ENCODE results near the gene FAM120B. TPM values are rescaled to one million over a fixed set of nuclear protein-coding genes. Genes with fewer than 3 reads are reported as not detected.

FAM120B gene
- total RNA-seq, 1 experiment from 2014 or later: 25.2 TPM

GRCh38 chr6:170429450-170429849 lies 122.9 kb downstream of the FAM120B start:
- Histone ChIP-seq H3K4me3 (replicated peaks in 1 of 2; ENCODE audit: low read depth in 1 of 2, low read length in 2 of 2) (no peak overlapping the region), H3K79me2 (ENCODE audit: insufficient read depth, low read length) (no peaks in the 10 kb centered on the region), H3K9me3 (ENCODE audit: control insufficient read depth in 1 of 2, insufficient read depth in 1 of 2, low read depth in 1 of 2, low read length in 2 of 2) (no peaks in the 10 kb centered on the region), H3K27ac (ENCODE audit: low read depth, low read length) (no peak overlapping the region), H3K9ac (ENCODE audit: low read length) (no peak overlapping the region), H3K27me3 (ENCODE audit: insufficient read depth, low read length) (peaks cover 18% of the 10 kb centered on the region; the same call in 1 of the 2 replicates), H4K20me1 (ENCODE audit: insufficient read depth) (no peaks in the 10 kb centered on the region), H3K4me1 (ENCODE audit: control insufficient read depth in 1 of 2, insufficient read depth in 2 of 2, low read length in 2 of 2) (no peaks in the 10 kb centered on the region), H3K4me2 (ENCODE audit: low read length) (no peak overlapping the region), H3K9me2 (ENCODE audit: insufficient read depth) (no peaks in the 10 kb centered on the region), H2AFZ (ENCODE audit: low read depth, low read length, poor library complexity, severe bottlenecking) (no peak overlapping the region), H3K36me3 (ENCODE audit: control insufficient read depth in 1 of 2, insufficient read depth in 2 of 2, low read length in 2 of 2) (no peaks in the 10 kb centered on the region)
- no peak for TF ChIP-seq SP1 (IDR thresholded peaks at IDR 0.05; ENCODE audit: low read depth)
- TF ChIP-seq, protein P1, sequence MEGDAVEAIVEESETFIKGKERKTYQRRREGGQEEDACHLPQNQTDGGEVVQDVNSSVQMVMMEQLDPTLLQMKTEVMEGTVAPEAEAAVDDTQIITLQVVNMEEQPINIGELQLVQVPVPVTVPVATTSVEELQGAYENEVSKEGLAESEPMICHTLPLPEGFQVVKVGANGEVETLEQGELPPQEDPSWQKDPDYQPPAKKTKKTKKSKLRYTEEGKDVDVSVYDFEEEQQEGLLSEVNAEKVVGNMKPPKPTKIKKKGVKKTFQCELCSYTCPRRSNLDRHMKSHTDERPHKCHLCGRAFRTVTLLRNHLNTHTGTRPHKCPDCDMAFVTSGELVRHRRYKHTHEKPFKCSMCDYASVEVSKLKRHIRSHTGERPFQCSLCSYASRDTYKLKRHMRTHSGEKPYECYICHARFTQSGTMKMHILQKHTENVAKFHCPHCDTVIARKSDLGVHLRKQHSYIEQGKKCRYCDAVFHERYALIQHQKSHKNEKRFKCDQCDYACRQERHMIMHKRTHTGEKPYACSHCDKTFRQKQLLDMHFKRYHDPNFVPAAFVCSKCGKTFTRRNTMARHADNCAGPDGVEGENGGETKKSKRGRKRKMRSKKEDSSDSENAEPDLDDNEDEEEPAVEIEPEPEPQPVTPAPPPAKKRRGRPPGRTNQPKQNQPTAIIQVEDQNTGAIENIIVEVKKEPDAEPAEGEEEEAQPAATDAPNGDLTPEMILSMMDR (IDR thresholded peaks at IDR 0.05 in 2 of 3, conservative IDR thresholded peaks at IDR 0.05 in 1 of 3; ENCODE audit: borderline replicate concordance in 1 of 3, insufficient read depth in 1 of 3, low read depth in 2 of 3, low read length in 2 of 3): no peak
- no peak for TF ChIP-seq CEBPB (IDR thresholded peaks at IDR 0.05; ENCODE audit: low read depth)
- TF ChIP-seq ELF1 (IDR thresholded peaks at IDR 0.05; ENCODE audit: borderline replicate concordance, low read depth): no peak
- no peak for TF ChIP-seq RAD21 (IDR thresholded peaks at IDR 0.05; ENCODE audit: low read depth)
- TF ChIP-seq EGR1 (IDR thresholded peaks at IDR 0.05; ENCODE audit: low read depth): no peak
- no peak for TF ChIP-seq POLR2A (IDR thresholded peaks at IDR 0.05; ENCODE audit: borderline replicate concordance, extremely low read depth, insufficient read depth, insufficient read length)
- TF ChIP-seq YY1 (IDR thresholded peaks at IDR 0.05; ENCODE audit: extremely low read depth, insufficient replicate concordance, low read depth, low read length): no peak
- TF ChIP-seq JUND (IDR thresholded peaks at IDR 0.05): no peak
- no peak for TF ChIP-seq ZNF274 (IDR thresholded peaks at IDR 0.05; ENCODE audit: low read depth, low read length)
- TF ChIP-seq TCF7L2 (IDR thresholded peaks at IDR 0.05; ENCODE audit: borderline replicate concordance, extremely low read depth, insufficient read depth, insufficient read length): no peak
- TF ChIP-seq POLR2AphosphoS5 (IDR thresholded peaks at IDR 0.05; ENCODE audit: low read depth, low read length): no peak
- no peak for TF ChIP-seq ZFX (IDR thresholded peaks at IDR 0.05)
- TF ChIP-seq ATF3 (IDR thresholded peaks at IDR 0.05): no peak
- TF ChIP-seq, protein P2, sequence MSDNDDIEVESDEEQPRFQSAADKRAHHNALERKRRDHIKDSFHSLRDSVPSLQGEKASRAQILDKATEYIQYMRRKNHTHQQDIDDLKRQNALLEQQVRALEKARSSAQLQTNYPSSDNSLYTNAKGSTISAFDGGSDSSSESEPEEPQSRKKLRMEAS (IDR thresholded peaks at IDR 0.05): no peak
- TF ChIP-seq EZH2phosphoT487 (IDR thresholded peaks at IDR 0.05; ENCODE audit: borderline replicate concordance): no peak
- no peak for TF ChIP-seq ZBTB33 (IDR thresholded peaks at IDR 0.05; ENCODE audit: extremely low read depth, insufficient replicate concordance, low read length)
- TF ChIP-seq CBX3 (IDR thresholded peaks at IDR 0.05; ENCODE audit: low read depth): no peak
- TF ChIP-seq SRF (IDR thresholded peaks at IDR 0.05; ENCODE audit: low read depth): no peak
- no peak for ATAC-seq
- BruUV-seq (replicated peaks): no TSS peak
- ChIA-PET POLR2A (no interaction called here), CTCF (no interaction called here), RAD21 (ENCODE audit: low non-redundant PET in 1 of 2, low total read pairs in 2 of 2, uncharacterized antibody in 2 of 2, unreplicated experiment in 2 of 2) (no interaction called here)
- intact Hi-C loops (cut with micrococcal nuclease): no loop called here
- no peak for DNase-seq (ENCODE audit: low read depth, low spot score)

Measured in HCT116 (cell line).